HL-60/S4 (cell line): ENCODE measurements around the gene TMEM128.
"Not testable (repeated sequence)": the region's sequence is repeated elsewhere in the genome, so short reads cannot be mapped to it uniquely, and the experiment has no call there.

Experiments
- in situ Hi-C: fragments of 300-500 bp; cut with MboI; formaldehyde crosslinking; loops from 2 replicates; pipeline ENCODE4 v1.14.3; 2022; ENCODE audit warnings: low sequenced_read_pairs

The TMEM128 gene, protein sequence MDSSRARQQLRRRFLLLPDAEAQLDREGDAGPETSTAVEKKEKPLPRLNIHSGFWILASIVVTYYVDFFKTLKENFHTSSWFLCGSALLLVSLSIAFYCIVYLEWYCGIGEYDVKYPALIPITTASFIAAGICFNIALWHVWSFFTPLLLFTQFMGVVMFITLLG

DNA sequence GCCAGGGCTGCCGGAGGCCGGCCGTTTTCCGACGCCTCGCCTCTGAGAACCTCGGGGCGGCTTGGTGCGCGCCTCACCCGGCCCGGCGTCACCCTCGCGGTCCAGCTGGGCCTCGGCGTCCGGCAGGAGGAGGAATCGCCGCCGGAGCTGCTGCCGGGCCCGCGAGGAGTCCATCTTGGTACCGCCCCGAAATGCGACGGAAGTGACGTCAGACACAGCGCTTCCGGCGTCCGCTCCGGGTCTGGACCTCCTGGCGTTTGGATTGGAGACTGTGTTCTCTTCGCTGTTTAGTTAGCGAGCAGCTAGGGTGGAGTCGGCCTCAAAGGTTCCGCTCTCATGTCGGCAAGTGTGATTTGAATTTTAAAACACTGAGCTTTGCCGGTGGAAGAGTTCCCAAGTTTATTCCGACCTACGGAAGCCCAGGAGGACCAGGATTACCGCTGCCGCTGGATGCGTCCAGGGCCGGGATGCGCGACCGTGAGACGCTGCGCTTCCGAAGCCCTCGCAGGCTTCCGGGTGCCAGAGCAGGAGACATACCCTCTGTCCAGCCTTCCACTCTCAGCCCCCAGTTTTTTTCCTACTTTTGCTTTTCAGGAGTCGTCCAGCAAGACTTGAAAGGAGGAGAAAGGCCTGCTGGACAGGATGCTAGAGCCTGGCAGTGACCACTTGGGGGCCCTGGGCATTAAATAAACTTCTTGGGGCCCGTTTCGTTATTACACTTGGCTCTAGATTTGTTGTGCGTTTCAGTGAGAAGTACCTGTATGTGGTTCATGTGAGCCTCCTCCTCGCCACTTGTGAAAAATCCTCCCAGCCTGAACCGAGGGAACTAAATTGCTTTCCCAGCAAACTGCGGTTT is at the start of gene TMEM128:
TMEM128 (minus strand) TSS at position 195 of the 856 bp plus-strand sequence; CDS start at position 174, 21 bp downstream.
- in situ Hi-C loops = no loop called here

DNA sequence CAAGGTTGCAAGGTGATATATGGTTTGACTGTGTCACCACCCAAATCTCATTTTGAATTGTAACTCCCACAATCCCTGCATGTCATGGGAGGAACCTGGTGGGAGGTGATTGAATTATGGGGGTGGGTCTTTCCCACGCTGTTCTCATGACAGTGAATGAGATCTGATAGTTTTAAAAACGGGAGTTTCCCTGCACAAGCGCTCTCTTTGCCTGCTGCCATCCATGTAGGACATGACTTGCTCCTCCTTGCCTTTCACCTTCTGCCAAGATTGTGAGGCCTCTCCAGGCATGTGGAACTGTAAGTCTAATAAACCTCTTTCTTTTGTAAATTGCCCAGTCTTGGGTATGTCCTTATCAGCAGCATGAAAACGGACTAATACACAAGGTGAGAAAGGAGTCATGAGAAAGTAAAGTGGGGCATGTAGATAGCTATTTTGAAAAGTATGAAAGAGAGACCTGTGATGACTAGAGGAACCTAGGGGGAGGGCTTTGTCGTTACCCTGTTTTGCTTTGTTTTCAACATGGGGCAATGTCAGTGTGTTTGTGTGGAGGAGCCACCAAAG is 48.3 kb upstream of the TMEM128 start:
- in situ Hi-C loops = no loop called here

DNA sequence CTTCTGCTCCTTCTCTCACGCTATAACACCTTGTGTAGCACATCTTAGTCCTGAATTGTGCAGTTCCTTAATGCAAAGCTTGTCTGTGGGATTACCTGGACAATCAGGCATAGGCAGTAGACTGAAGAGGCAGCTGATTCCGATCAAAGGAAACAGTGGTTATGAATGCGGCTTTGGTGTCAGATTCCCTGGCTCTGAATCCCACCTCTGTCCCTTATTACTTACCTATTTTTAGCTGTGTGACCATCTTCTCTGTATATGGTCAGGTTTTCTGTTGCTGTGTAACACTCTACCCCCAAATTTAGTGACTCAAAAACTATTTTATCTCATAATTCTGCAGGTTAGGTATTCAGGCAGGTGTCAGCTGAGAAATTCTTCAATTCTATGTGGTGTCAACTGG is 45.3 kb upstream of the TMEM128 start:
- in situ Hi-C loops = no loop called here

DNA sequence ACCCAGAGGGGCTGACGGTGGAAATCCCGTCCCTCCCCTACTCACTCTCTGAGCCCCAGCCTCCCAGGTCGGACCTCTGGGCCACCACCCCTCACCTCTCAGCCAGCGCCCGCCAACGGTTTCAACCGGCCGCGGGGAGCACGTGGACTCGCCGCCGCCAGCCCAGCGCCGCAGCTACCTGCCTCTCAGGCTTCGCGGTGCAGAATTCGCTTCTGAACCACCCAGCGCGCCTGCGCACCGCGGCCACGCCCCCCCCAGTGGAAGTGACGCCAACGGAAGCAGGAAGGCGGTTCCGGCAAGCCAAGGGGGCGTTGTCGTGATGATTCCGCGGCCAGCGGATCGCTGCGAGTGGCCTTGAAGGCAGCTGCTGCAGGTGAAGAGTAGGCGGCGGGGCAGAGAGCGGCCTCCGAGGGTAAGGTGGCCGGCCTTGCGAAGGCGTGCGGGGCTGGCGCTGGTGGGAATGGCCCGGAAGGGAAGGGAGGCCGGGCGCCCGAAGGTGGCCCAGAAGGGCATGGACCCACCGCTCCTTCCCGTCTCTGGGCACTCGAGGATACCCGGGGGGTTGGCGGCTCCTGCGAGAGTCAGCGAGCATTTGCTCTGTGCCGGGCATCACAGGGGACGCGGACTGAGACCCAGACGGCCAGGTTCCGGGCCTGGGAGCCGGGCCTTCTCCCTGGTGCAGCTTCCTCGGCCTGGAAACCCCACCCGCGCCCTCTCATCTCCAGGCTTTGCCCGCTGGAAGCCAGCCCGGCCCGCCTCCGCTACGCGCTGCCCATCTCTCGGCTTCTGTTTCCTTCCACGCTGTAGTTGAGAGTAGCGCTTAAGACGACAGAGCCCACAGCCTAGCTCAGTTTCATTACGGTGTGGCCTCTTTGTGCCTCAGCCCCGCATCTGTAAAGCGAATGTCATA is 42.2 kb upstream of the TMEM128 start, which contains the start of the genes LYAR and ZBTB49:
LYAR (minus strand) TSS at position 214 of the 910 bp plus-strand sequence. CDS start 6,412 bp downstream, outside the sequence.
ZBTB49 (plus strand) TSS at position 311 of the 910 bp plus-strand sequence. CDS start 9,695 bp downstream, outside the sequence.
- in situ Hi-C loops = no loop called here

DNA sequence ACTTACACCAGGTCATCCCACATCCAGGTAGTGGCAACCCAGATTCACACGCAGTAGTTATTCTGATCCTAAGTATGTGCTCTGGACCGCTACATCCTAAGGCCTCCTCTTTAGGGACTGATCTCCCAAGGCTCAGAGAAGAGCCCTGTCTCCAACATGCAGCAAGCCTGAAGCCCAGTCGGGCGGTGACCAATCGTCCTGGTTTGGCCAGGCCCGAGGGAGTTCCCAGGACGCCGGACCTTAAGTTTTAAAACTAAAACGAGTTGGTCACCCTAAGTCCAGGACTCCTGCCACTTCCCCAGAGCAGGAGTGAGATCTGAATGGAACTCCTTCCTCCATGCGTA is 41.5 kb upstream of the TMEM128 start:
- in situ Hi-C loops = no loop called here

DNA sequence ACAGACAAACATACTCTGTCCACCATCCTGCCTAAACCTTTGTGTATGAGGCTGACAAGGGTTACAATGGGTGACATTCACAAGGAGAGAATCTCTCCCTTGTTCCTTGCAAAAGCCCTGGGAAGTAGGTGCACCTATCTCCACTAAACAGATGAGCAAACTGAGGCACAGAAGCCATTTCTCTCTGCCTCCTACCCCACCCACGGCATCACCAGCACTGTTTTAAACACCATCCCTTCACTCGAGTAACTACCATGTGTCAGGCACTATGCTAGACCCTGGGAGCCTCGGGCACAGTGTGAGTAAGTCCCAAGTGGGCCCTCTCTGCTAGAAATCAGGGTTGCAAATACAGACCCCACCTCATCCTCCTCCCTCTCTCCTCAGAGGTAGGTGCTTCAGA is 41.0 kb upstream of the TMEM128 start:
- in situ Hi-C loops = no loop called here

DNA sequence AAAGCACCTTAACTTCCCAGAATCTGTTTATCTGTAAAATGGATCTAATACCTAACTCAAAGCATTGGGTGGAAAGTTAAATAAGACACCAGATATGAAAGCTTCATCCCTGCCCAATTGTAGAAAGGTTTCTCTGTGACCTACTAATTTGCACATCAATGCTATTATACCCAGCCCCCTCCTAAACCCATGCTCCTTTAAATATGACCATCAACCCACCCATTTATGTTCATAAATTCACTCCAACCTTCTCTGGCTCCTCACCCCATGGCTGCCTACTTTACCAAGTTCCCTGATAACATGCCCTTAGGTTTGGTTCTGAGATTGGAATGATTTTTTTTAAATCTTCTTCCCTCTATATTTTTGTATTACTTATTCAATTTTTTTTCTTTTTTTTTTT is 40.1 kb upstream of the TMEM128 start:
- in situ Hi-C loops = no loop called here

DNA sequence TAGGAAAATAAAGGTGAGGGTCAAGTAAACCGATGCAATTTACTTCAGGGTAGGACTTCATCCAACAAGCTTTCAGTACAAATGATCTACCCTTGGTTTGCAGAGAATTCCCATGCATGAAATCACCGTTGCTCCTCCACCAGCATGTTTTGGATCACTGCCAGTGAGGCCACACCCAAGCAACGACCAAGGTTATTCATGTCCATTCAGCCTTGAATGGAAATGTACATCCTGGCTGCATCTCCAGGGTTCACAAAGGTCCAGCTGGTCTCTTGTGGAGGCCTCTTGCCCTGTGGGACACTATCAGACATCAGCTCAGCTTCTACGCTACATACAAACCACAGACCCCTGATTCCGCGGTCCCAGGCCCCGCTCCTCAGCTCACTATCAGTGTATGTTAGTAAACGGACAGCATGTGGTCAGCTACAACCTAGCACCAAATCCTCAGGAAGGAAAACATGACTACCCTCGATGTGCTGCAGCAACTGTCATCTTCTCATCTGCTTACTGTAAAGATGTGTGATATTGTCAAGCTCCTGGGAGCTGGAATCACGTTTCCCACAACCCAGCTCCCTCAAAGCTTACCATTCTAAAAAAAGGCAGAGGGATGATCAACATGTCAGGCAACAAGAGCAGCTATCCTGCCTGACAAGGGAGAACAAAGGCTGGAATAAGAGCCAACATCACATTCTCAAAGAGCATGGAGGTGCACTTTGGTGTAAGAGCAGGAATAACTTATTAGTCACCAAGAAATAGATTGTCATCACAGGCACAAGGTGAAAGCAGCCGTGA is 37.0 kb upstream of the TMEM128 start:
- in situ Hi-C loops = no loop called here

DNA sequence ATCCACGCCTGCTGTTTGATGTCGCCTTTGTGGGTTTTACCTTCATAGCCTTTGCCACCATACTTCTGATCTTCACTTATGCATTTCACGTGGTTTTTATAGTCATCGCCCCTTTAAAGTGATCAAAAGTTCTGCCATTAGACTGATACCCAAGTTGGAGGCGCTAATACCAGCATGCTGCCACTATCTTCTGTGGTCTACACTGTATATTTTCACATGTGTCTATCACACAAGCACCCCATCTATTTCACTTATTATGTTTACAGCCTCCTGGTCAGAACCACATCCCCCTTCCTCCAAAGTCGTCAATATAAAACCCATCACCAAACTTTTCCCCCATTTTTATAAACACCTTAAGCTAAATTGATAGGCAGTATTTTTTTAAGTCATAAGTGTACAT is 33.8 kb upstream of the TMEM128 start:
- in situ Hi-C loops = no loop called here

DNA sequence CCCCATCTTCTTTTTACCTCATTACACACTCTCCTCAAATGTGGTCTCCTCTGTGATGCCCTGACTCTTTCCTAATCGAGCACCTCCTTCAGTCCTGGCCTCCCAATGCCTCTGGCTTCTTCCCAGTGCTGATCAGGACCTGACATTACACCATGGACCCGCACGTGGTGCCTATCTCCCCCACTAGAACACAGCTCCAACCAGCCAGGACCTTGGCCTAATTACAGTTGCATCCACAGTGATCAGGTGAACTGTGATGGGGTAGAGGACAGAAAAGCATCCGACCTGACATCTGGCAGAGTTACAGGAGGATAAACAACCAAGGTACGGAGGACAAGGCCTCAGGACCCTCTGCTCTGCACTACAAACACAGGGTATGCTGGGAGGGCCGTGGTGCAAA is 29.5 kb upstream of the TMEM128 start:
- in situ Hi-C loops = no loop called here

DNA sequence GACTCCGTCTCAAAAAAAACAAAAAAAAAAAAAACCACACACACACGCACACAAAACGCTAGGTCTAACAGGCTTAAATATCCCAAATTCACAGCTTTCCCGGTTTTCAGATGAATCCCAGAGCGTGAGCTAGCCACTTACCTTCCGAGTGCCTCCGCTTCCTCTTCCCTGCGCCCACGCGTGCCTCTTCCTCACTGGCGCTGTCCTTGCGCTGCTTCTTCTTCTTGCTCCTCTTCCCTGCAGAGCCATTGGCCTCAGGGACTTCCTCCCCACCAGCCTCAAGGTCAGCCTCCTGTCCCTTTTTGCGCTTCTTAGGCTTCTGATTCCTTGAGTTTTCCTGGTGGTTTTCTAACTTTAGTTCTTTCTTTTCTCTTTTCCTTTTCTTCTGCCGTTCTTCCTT is 26.2 kb upstream of the TMEM128 start:
- in situ Hi-C loops = no loop called here

DNA sequence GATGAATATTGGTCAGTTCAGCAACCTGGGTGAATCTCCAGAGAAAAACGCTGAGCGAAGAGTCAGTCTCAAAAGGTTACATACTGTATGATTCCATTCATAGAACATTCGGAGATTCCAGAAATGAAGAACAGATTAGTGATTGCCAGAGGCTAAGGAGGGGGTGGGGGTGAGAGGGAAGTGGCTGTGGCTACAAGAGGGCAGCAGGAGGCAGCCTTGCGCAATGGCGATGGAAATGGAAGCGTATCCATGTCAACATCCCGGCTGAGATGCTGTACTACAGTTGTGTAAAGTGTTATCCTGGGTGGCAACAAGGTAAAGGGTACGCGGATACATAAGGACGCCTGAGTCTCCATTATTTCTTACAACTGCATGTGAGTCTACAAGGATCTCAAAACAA is 23.9 kb upstream of the TMEM128 start:
- in situ Hi-C loops = no loop called here

DNA sequence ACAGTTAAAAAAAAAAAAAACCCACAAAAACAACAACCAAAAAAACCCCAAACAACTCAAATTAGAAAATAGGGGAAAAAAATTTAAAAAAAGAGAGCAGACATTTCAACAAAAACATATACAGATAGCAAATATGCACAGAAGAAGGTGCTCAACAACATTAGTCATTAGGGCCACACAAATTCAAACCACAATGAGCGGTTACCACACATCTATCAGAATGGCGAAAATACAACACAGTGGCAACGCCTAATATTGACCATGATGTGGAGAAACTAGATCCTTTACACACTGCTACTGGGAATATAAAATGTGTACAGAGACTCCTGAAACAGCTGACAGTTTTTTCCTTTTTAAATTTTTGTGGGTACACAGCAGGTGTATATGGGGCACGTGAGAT is 22.5 kb upstream of the TMEM128 start:
- in situ Hi-C loops = no loop called here

DNA sequence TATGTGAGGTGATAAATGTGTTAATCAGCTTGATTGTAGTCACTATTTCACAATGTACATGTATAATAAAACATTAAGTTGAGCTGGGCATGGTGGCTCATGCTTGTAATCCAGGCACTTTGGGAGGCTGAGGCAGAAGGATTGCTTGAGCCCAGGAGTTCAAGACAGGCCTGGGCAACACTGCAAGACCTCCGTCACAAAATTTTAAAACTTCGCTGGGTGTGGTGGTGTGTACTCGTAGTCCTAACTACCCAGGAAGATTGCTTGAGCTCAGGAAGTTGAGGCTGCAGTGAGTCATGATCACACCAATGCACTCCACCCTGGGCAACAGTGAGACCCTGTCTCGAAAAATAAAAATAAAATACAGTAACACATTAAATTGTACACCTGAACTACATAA is 21.8 kb upstream of the TMEM128 start:
- in situ Hi-C loops = no loop called here

DNA sequence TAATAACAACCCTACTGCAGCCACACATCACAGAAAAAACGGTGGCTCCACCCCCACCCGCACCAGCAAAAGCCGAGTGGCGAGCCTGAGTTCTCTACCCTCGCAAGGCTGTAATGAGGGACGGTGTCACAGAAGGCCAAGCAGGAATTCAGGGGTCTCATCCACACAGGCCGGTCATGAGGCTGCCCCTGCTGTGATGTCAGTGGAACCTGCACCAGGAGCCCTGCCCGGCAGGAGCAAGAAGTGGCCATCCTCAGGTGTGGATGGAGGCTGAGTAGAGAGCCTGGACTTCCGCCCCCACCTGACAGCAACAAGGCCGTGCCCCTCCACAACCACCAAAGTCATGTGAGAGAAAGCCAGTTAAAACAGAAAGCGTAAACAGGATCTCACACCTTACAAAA is 21.3 kb upstream of the TMEM128 start:
- in situ Hi-C loops = no loop called here

DNA sequence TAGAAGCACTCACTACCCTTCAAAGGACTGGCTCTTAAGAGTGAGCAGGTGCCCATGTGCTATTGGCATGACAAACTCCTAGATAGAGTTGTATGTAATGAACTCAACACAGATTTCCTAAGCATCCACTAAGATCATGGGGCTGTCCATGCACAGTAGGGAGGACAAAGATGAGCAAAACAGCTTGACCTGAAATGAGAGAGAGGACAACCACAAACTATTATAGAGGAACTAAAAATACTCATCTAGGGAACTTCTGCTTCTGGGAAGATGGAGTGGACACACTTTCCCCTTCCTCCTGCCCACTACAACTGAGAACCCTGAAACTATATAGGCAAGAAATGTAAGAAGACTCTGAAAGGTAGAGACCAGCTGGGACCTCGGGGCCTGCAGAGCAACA is 20.8 kb upstream of the TMEM128 start:
- in situ Hi-C loops = no loop called here

DNA sequence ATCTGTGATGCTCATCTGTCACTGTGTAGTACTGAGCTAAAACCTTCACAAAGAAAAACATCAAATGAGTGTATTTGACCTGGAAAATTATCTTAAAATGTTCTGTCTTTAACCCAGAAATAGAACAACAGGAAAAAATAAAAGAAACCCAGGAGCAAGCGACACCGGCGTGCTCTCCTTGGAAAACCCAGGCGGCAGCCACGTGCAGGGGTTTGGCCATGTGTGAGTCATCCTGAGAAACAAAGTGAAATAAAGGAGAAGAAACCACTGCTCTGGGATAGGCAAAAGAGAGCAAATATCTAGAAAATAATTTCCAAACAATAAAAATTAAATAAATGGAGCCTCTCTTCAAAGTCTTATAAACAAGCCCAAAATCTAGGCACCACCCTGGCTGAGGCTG is 20.0 kb upstream of the TMEM128 start:
- in situ Hi-C loops = no loop called here

DNA sequence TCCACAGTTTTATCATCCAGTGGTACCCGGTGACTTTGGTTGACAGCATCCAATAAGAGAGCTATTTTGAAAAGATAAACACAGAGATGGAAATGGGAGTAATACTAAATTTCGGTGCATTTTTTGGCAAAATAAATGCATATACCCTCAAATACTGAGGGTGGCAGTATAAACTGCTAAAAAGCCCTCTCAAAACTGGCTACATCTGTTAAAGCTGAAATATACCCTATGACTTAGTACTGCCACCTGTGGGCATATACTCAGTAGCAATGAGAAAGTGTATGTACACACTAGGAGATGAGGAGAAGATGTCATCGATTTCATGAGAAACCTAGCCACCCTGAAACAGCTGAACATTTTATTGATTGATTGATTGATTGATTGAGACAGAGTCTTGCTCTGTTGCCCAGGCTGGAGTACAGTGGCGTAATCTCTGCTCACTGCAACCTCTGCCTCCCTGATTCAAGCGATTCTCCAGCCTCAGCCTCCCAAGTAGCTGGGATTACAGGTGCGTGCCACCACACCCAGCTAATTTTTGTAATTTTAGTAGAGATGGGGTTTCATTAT is 12.2 kb upstream of the TMEM128 start:
- in situ Hi-C loops = no loop called here

DNA sequence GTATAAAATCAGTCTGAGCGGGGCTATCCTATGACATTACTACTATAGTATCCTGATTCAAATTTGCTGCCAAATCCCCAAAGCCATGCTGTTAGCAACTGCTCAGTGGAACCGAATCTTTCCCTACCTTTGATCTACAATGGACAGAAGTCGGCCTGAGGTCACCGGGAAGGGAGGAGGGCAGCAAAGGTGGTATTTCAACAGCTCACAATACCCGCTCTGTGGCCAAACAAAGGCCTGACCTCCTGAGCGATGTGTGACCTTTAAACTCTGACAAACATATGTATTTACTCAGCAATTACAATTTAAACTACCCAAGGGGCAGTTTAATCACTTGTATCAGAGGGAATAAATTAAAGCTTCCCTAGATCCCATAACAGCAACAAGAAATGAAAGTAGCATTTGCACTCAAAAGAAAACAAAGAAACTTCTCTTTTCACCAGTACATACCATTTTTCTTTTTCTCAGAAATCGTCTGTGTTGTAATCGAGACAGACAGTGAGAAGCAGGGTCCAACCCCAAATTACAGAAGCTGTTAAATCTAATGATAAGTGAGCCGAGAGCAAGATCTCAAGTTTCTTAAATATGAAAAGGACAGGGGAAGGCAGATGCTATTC is 11.6 kb upstream of the TMEM128 start:
- in situ Hi-C loops = no loop called here

DNA sequence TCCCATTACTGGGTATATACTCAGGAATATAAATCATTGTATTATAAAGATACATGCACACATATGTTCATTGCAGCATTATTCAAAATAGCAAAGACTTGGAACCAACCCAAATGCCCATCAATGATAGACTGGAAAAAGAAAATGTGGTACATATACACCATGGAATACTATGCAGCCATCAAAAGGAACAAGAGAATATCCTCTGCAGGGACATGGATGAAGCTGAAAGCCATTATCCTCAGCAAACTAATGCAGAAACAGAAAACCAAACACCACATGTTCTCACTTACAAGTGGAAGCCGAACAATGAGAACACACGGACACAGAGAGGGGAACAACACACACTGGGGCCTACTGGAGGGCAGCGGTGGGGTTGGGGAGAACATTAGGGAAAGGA is 9.7 kb upstream of the TMEM128 start:
- in situ Hi-C loops = not testable (repeated sequence)
